HepG2 (cell line): ENCODE data around the gene ZNF277. TPM values are rescaled to one million over a fixed set of nuclear protein-coding genes. Genes with fewer than 3 reads are reported as not detected.

Experiments
- ESRRA ChIP-seq: sonication (generic); formaldehyde crosslinking; IDR thresholded peaks from 2 replicates; pipeline ENCODE4 v1.5.1; 2020; ENCODE audit warnings: mild to moderate bottlenecking, low read depth, missing genetic modification reagents
- FOXP4 ChIP-seq: sonication (generic); formaldehyde crosslinking; IDR thresholded peaks from 2 replicates; pipeline ENCODE4 v1.4.0; 2020; ENCODE audit warnings: missing genetic modification reagents
- HNF1A ChIP-seq, 2 experiments: sonication (generic) in 1 of 2; formaldehyde crosslinking in 1 of 2; IDR thresholded peaks; 2 replicates each; pipeline versions ENCODE4 v1.4.0 to v1.6.1; 2016 to 2020; ENCODE audit warnings: borderline replicate concordance in 1 of 2, low read depth in 1 of 2, mild to moderate bottlenecking in 1 of 2, missing genetic modification reagents in 1 of 2
- HOXA7 ChIP-seq: sonication (generic); formaldehyde crosslinking; IDR thresholded peaks from 2 replicates; pipeline ENCODE4 v1.8.1; 2022; ENCODE audit warnings: mild to moderate bottlenecking, missing genetic modification reagents, moderate library complexity
- HOXD1 ChIP-seq: sonication (generic); formaldehyde crosslinking; IDR thresholded peaks from 2 replicates; pipeline ENCODE4 v1.5.0; 2020; ENCODE audit warnings: missing genetic modification reagents
- NCOA2 ChIP-seq: sonication (generic); formaldehyde crosslinking; IDR thresholded peaks from 2 replicates; pipeline ENCODE4 v1.8.0; 2022; ENCODE audit warnings: inconsistent platforms
- NFIB ChIP-seq: sonication (generic); formaldehyde crosslinking; IDR thresholded peaks from 2 replicates; pipeline ENCODE4 v1.9.0; 2021; ENCODE audit warnings: missing genetic modification reagents, mild to moderate bottlenecking, borderline replicate concordance
- PHF20 ChIP-seq: sonication (generic); formaldehyde crosslinking; IDR thresholded peaks from 2 replicates; pipeline ENCODE4 v1.5.0; 2020; ENCODE audit warnings: mild to moderate bottlenecking, missing genetic modification reagents
- REXO4 ChIP-seq: sonication (generic); formaldehyde crosslinking; IDR thresholded peaks from 2 replicates; pipeline ENCODE4 v1.8.0; 2022; ENCODE audit warnings: missing genetic modification reagents, mild to moderate bottlenecking, borderline replicate concordance
- SOX5 ChIP-seq: IDR thresholded peaks from 2 replicates; pipeline ENCODE4 v1.6.1; 2016; ENCODE audit warnings: borderline replicate concordance
- TBL1XR1 ChIP-seq: fragments of 150-350 bp; IDR thresholded peaks from 2 replicates; pipeline ENCODE4 v1.6.1; 2014; ENCODE audit warnings: borderline replicate concordance, low read length; ENCODE audit not compliant: partially characterized antibody
- XRCC5 ChIP-seq: fragments of 200-400 bp; formaldehyde crosslinking; optimal IDR thresholded peaks from 2 replicates; pipeline ENCODE3; 2017; ENCODE audit warnings: mild to moderate bottlenecking, low read length
- ZNF101 ChIP-seq: sonication (generic); formaldehyde crosslinking; IDR thresholded peaks from 2 replicates; pipeline ENCODE4 v1.4.0; 2020; ENCODE audit warnings: mild to moderate bottlenecking, low read depth, missing genetic modification reagents, borderline replicate concordance
- ZNF235 ChIP-seq: sonication (generic); formaldehyde crosslinking; IDR thresholded peaks from 2 replicates; pipeline ENCODE4 v1.8.1; 2023; ENCODE audit warnings: mild to moderate bottlenecking, missing genetic modification reagents, borderline replicate concordance
- ZNF282 ChIP-seq: fragments of 450-650 bp; IDR thresholded peaks from 2 replicates; pipeline ENCODE4 v1.6.1; 2018; ENCODE audit not compliant: partially characterized antibody
- ZNF317 ChIP-seq: sonication (generic); formaldehyde crosslinking; IDR thresholded peaks from 2 replicates; pipeline ENCODE4 v1.5.0; 2020; ENCODE audit warnings: mild to moderate bottlenecking, missing genetic modification reagents
- ZNF556 ChIP-seq: sonication (generic); formaldehyde crosslinking; IDR thresholded peaks from 2 replicates; pipeline ENCODE4 v1.4.0; 2020; ENCODE audit warnings: mild to moderate bottlenecking, missing genetic modification reagents, borderline replicate concordance
- ZNF776 ChIP-seq: sonication (generic); formaldehyde crosslinking; IDR thresholded peaks from 2 replicates; pipeline ENCODE4 v1.4.0; 2020; ENCODE audit warnings: mild to moderate bottlenecking, missing genetic modification reagents
- polyA plus RNA-seq, 8 experiments: library from polyadenylated mRNA; depleted of rRNA in 3 of 8; stranded (reverse) in 7 of 8; unstranded in 1 of 8; fragments of >200 nt; fragmentation: Illumina TruSeq in 4 of 8; extraction: Trizol in 4 of 8; gene quantifications; 2 replicates each; pipeline versions ENCODE4 v1.2.1 to v1.2.3, GENCODE V29; 2011 to 2016; ENCODE audit warnings: low read depth in 4 of 8, missing spikeins in 1 of 8, mixed read lengths in 1 of 8; ENCODE audit not compliant: insufficient read depth in 1 of 8
- total RNA-seq, 5 experiments: library from RNA; depleted of rRNA; stranded (reverse); fragments of >200 nt; fragmentation: Illumina TruSeq; extraction: Trizol; gene quantifications; 2 replicates each; pipeline ENCODE4 v1.2.3, GENCODE V29; 2016; ENCODE audit warnings: low read depth in 1 of 5
- TF ChIP-seq, protein P1 (sequence below): sonication (generic); formaldehyde crosslinking; conservative IDR thresholded peaks from 2 replicates; pipeline ENCODE4 v1.4.0; 2020; ENCODE audit warnings: missing genetic modification reagents
- TF ChIP-seq, protein P2 (sequence below): sonication (generic); formaldehyde crosslinking; conservative IDR thresholded peaks from 2 replicates; pipeline ENCODE4 v1.8.0; 2022; ENCODE audit warnings: mild to moderate bottlenecking, moderate library complexity, missing genetic modification reagents

The ZNF277 gene
- total and polyA plus RNA-seq, 2 of the 13 experiments (the other 11 are each of a cell fraction or from before 2014, with no cell fraction given) = 29.1 to 30.1 TPM

DNA sequence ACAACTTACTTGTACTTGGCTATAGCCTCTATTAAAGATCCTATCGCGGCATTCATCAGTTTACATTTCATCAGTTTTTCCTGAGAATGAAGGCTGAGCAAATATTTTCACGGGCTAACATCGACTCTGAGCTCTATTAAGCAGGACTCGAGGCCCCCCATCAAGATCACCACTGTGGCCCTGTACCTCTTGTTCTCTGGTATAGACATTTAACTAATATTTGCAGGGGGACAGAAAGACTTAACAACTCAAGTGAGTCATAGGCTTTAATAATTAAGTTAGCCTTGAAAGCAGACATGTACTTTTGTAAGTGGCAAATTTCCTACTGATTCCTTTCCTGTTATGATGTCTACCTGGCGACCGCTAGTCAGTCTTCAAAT, 45.7 kb upstream of the ZNF277 start (continued):
- TF ChIP-seq HNF1A (IDR thresholded peaks at IDR 0.05; ENCODE audit: low read depth) (0 out of 2 replicates have a peak, but pooled peaks have one; percentile 21), HNF1A (CRISPR knock-in tag; IDR thresholded peaks at IDR 0.05; ENCODE audit: borderline replicate concordance) (peak; percentile 46; the same call in 1 of the 2 replicates), ZNF101 (no peak), XRCC5 (no peak), HOXA7 (no peak), TBL1XR1 (no peak), ZNF776 (CRISPR knock-in tag) (no peak), PHF20 (CRISPR knock-in tag) (no peak), ZNF235 (CRISPR knock-in tag) (no peak), SOX5 (peak; percentile 58), ZNF317 (no peak), ZNF556 (CRISPR knock-in tag) (no peak), NFIB (CRISPR knock-in tag) (no peak), ESRRA (CRISPR knock-in tag) (no peak), HOXD1 (no peak), REXO4 (CRISPR knock-in tag) (no peak), FOXP4 (CRISPR knock-in tag) (peak; percentile 65), ZNF282 (no peak), NCOA2 (CRISPR knock-in tag) (peak; percentile 63)
- TF ChIP-seq, protein P1, sequence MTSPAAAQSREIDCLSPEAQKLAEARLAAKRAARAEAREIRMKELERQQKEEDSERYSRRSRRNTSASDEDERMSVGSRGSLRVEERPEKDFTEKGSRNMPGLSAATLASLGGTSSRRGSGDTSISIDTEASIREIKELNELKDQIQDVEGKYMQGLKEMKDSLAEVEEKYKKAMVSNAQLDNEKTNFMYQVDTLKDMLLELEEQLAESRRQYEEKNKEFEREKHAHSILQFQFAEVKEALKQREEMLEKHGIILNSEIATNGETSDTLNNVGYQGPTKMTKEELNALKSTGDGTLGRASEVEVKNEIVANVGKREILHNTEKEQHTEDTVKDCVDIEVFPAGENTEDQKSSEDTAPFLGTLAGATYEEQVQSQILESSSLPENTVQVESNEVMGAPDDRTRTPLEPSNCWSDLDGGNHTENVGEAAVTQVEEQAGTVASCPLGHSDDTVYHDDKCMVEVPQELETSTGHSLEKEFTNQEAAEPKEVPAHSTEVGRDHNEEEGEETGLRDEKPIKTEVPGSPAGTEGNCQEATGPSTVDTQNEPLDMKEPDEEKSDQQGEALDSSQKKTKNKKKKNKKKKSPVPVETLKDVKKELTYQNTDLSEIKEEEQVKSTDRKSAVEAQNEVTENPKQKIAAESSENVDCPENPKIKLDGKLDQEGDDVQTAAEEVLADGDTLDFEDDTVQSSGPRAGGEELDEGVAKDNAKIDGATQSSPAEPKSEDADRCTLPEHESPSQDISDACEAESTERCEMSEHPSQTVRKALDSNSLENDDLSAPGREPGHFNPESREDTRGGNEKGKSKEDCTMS (CRISPR knock-in tag) = no peak
- TF ChIP-seq, protein P2, sequence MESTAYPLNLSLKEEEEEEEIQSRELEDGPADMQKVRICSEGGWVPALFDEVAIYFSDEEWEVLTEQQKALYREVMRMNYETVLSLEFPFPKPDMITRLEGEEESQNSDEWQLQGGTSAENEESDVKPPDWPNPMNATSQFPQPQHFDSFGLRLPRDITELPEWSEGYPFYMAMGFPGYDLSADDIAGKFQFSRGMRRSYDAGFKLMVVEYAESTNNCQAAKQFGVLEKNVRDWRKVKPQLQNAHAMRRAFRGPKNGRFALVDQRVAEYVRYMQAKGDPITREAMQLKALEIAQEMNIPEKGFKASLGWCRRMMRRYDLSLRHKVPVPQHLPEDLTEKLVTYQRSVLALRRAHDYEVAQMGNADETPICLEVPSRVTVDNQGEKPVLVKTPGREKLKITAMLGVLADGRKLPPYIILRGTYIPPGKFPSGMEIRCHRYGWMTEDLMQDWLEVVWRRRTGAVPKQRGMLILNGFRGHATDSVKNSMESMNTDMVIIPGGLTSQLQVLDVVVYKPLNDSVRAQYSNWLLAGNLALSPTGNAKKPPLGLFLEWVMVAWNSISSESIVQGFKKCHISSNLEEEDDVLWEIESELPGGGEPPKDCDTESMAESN = no peak
